AG10803 (cell line): Measurements from ENCODE around the gene KRTAP5-2.
"Not testable (repeated sequence)": the region's sequence is repeated elsewhere in the genome, so short reads cannot be mapped to it uniquely, and the experiment has no call there.

Experiments used
- DNase-seq: peaks from one replicate; pipeline ENCODE4 v3.0.0; 2010; ENCODE audit warnings: low read depth
- H3K4me3 ChIP-seq: 2 replicates; pipeline ENCODE4 v1.5.1; 2011; ENCODE audit warnings: mild to moderate bottlenecking, low read length, control low read depth
- TF ChIP-seq, protein P1 (sequence below): conservative IDR thresholded peaks from 2 replicates; pipeline ENCODE4 v1.5.1; 2011; ENCODE audit warnings: mild to moderate bottlenecking, low read length, control low read depth, inconsistent platforms

The KRTAP5-2 gene

DNA sequence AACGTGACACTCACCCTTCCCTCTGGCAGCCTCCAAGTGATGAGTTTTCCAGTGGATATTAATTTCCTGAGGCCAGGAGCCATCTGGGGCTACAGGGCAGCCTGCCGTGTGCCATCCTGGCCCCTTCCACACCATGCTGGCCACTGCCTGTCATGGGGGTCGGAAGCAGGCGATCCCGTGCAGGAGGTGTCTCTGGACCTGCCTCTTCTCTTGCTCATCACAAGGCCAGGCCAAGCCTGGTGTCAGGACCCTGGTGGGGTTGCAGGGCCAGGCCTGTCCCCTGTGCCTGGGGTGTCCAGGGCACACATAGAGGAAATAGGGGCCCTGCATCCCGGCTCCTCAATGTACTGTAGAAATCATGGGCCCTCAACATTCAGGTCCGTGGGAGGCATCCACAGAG is 6.6 kb upstream of the KRTAP5-2 start:
- TF ChIP-seq, protein P1, sequence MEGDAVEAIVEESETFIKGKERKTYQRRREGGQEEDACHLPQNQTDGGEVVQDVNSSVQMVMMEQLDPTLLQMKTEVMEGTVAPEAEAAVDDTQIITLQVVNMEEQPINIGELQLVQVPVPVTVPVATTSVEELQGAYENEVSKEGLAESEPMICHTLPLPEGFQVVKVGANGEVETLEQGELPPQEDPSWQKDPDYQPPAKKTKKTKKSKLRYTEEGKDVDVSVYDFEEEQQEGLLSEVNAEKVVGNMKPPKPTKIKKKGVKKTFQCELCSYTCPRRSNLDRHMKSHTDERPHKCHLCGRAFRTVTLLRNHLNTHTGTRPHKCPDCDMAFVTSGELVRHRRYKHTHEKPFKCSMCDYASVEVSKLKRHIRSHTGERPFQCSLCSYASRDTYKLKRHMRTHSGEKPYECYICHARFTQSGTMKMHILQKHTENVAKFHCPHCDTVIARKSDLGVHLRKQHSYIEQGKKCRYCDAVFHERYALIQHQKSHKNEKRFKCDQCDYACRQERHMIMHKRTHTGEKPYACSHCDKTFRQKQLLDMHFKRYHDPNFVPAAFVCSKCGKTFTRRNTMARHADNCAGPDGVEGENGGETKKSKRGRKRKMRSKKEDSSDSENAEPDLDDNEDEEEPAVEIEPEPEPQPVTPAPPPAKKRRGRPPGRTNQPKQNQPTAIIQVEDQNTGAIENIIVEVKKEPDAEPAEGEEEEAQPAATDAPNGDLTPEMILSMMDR, result no peak
- H3K4me3 ChIP-seq, result no peak overlapping the region
- no peak for DNase-seq

DNA sequence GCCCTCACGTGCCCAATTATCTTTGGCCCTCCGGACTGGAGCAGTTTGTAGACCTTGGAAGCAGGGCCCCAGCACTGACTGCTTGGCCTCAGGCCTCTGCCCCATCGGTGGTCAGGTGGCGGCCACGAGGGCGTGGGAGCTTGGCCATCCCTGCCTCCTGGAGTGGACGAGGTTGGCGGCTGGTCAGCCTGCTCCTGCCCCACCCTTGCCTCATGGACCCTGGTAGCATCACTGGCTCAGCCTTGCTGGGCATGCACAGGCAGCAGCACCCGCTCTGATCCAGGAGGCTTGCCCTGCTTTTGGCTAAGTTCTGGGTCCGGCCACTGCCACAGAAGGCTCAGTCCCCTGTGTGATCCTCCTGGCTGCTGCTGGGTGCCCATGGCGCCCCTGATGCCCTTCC is 6.1 kb upstream of the KRTAP5-2 start:
- no peak for DNase-seq
- TF ChIP-seq, protein P1, result no peak
- H3K4me3 ChIP-seq, result no peak overlapping the region

DNA sequence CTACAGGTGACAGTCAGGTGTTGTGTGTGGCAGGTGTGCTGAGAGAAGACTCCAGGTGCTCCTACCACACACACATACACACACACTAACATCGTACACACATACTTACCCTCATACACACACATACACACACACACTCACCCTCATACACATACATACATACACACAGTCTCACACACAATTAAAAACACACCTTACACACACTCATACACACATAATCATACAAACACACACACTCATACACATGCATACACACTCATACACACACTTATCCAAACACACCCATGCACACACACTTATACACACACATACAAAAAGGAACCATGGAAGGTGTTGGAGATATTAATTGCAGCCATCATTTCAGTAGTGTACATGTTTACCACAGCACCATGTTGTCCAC is 5.5 kb upstream of the KRTAP5-2 start:
- TF ChIP-seq, protein P1, result no peak
- no peak for DNase-seq
- H3K4me3 ChIP-seq, result no peak overlapping the region

DNA sequence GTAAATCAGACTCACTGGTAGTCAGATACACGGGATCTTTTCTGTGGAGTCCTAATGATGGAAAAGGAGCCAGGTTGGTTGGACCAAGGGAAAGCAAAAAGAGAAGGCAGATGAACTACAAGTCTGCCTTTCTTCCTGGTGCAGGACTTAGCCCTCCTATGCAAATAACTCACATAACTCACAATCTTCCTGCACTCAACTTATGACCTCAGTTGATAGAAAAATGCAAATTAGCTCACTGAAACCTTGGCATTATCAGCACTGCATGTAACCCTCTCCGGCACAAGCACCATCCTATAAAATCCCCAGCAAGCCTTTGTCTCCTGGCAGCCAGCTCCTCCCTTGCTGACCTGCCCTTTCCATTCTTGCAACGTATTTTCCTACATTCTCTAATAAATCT is 3.6 kb upstream of the KRTAP5-2 start:
- H3K4me3 ChIP-seq, DNase-seq: not testable (repeated sequence)

DNA sequence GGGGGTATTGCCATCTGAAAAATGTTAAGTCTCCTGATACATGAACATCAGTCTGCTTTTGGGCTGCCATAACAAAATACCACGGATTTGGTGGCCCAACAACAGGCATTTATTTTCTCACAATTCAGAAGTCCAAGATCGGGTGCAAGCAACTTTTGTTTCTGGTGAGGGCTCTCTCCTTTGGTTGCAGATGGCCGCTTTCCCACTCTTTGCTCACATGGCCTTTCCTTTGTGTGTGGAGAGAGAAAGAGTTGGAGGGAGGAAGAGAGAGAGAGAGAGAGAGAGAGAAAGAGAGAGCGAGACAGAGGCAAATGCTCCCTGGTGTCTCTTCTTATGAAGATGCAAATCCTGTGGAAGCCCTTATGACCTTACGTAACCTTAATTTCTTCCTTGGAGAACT is 2.5 kb upstream of the KRTAP5-2 start:
- TF ChIP-seq, protein P1, result no peak
- no peak for DNase-seq
- no peak overlapping the region for H3K4me3 ChIP-seq

DNA sequence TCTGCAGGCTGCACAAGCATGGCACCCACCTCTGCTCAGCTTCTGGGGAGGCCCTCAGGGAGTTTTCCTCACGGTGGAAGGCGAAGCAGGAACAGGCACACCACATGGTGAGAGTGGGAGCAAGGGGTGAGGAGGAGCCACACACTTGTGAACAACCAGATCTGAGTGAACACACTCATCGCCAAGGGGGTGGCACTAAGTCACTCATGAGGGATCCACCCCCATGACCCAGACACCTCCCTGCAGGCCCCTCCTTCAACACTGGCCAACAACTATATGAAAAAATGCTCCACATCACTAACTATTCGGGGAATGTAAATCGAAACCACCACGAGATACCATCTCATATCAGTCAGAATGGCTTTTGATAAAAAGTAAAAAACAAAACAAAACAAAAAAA is 722 bp upstream of the KRTAP5-2 start:
- no peak overlapping the region for H3K4me3 ChIP-seq
- DNase-seq, result no peak
- TF ChIP-seq, protein P1, result no peak

DNA sequence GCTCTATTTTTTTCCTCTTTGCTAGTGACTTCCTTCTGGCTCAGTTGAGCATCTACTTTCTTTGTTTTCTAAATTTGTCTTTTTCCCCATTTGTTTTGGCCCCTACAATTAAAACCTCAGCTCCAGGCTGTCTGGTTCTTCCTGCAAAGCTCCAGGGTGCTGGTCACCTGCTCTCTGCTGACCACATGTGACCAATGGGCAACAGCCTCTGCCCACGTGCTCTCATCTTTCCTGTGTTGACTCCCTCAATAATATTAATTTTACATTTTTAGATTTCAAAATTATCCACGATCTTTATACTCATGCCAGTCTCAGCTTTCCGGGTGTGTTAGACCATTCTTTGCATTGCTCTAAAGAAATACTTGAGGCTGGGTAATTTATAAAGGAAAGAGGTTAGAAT is 312 bp upstream of the KRTAP5-2 start:
- not testable (repeated sequence) for DNase-seq, H3K4me3 ChIP-seq

DNA sequence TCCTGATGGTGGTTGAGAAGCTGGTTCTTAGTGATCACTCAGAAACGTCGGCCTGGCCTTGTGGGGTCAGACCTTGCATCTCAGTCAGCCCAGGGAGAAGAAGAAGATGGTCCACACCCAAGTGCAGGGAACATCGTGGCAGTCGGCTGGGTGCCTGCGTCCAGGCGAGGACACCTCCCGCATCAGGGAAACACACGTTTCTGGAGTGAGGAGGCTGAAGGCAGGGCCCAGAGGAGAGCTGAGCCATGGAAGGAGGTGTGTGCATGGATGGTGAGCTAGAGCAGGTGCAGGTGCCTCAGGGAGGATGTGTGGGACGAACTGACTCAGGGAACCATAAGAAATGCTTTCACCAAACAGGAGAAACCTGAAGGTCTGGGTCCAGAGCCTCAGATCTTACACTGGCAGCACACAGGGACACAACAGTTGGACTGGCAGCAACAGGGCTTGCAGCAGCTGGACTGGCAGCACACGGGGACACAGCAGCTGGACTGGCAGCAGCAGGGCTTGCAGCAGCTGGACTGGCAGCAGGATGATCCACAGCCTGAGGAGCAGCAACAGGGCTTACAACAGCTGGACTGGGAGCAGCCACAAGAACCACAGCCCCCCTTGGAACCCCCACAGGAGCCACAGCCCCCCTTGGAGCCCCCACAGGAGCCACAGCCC is 632 bp downstream of the KRTAP5-2 start:
- DNase-seq, result no peak
- TF ChIP-seq, protein P1, result no peak
- H3K4me3 ChIP-seq, result no peak overlapping the region

DNA sequence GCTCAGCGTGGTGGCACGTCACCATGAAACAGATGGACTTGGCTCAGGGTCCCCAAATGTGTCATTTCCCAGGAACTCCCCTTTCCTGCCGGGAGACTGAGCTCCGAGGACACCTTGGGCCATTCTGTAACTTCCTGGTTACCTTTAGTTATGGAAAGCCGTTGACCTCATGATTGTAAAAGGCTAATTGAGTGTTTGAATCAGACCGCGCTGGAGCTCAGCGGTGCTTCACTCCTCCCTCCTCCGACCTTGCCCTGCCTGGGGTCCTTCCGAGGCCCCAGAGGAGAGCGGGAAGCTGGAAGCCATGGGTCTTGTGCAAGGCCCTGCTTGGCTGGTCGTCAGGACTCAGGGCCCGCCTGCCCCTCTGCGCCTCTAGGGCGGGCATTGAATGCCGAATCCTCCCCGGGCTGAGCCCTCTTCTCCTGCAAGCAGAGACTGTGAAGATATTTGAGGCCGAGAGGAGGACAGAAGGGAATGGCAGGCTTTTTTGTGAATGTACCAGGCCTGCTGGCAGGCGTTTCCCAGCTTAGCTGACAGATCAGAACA is 1.4 kb downstream of the KRTAP5-2 start:
- DNase-seq, H3K4me3 ChIP-seq: not testable (repeated sequence)

DNA sequence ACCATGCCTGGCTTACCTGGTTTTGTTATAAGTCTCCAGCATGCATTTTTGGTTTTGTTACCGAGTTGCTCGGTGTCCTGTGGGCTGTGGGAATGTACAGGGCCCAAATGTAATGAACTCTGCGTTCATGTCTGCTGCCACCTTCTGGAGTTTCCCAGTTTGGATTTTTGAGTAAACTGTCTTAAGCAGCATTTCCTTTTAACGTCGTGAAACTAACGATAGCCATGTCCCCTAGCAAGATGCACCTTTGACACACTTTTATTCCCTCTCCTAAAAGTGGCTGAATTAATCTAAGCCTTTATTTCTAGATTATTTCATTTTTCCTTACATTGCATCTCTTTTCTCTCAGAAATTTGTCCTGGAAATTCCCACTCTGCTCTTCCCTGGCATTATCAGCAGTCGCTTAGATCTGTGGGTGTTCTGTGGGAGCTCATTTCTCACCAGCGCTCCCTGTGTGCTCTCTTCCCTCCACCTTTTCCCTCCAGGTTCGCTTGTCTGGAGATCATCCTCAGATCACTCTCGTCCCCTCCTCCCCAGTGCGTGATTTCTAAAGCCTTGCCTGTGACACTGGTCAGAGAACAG is 2.0 kb downstream of the KRTAP5-2 start:
- not testable (repeated sequence) for H3K4me3 ChIP-seq, DNase-seq
